Endothelial cell (in vitro differentiated cells): ENCODE data around the gene TRIM75. TPM values are rescaled to one million over a fixed set of nuclear protein-coding genes. Genes with fewer than 3 reads are reported as not detected.
"Not testable (repeated sequence)": the region's sequence is repeated elsewhere in the genome, so short reads cannot be mapped to it uniquely, and the experiment has no call there.

Experiments
- DNase-seq: peaks from one replicate; pipeline ENCODE4 v3.0.0; 2021; ENCODE audit warnings: low spot score
- H3K27ac Mint-ChIP-seq: one replicate; pipeline ENCODE4 v1.8.0; 2021; ENCODE audit warnings: mixed read lengths, inconsistent platforms; ENCODE audit not compliant: unreplicated experiment
- H3K27me3 Mint-ChIP-seq: one replicate; pipeline ENCODE4 v1.8.0; 2021; ENCODE audit warnings: mild to moderate bottlenecking, moderate library complexity, mixed read lengths, inconsistent platforms; ENCODE audit not compliant: unreplicated experiment
- H3K36me3 Mint-ChIP-seq: one replicate; pipeline ENCODE4 v1.8.0; 2021; ENCODE audit warnings: mild to moderate bottlenecking, low read depth, mixed read lengths, inconsistent platforms; ENCODE audit not compliant: unreplicated experiment
- H3K4me1 Mint-ChIP-seq: one replicate; pipeline ENCODE4 v1.8.0; 2021; ENCODE audit warnings: mild to moderate bottlenecking, mixed read lengths, inconsistent platforms; ENCODE audit not compliant: unreplicated experiment
- H3K4me3 Mint-ChIP-seq: one replicate; pipeline ENCODE4 v1.8.0; 2021; ENCODE audit warnings: mild to moderate bottlenecking, mixed read lengths, inconsistent platforms; ENCODE audit not compliant: unreplicated experiment
- H3K9me3 Mint-ChIP-seq: one replicate; pipeline ENCODE4 v1.8.0; 2021; ENCODE audit warnings: mixed read lengths, inconsistent platforms; ENCODE audit not compliant: unreplicated experiment
- CTCF ChIP-seq: fragments of 200-600 bp; sonication (generic); IDR thresholded peaks from one replicate; pipeline ENCODE4 v1.5.0; 2021; ENCODE audit warnings: antibody characterized with exemption; ENCODE audit not compliant: unreplicated experiment
- total RNA-seq: library from RNA; stranded (reverse); fragmentation: NEBNext Ultra II Directional; extraction: Animal tissue kit (Norgen Biotek cat#: 25700); gene quantifications from one replicate; pipeline ENCODE4 v1.2.1, GENCODE V29; 2021; ENCODE audit not compliant: unreplicated experiment

TRIM75 gene
- total RNA-seq, 1 donor from 2014 or later: not detected

- TF ChIP-seq CTCF: no peak
- H3K27ac Mint-ChIP-seq: no peak overlapping the region
- no peaks in the 10 kb centered on the region for H3K27me3 Mint-ChIP-seq
- no peaks in the 10 kb centered on the region for H3K36me3 Mint-ChIP-seq
- no peak for DNase-seq
- H3K9me3 Mint-ChIP-seq: no peaks in the 10 kb centered on the region
- no peak overlapping the region for H3K4me3 Mint-ChIP-seq
- H3K4me1 Mint-ChIP-seq: no peaks in the 10 kb centered on the region
Observed at GRCh38 chr4:165058666-165059065, 5.0 kb downstream of the TRIM75 start.

- Mint-ChIP-seq H3K4me3 (no peak overlapping the region), H3K27ac (no peak overlapping the region), H3K27me3 (no peaks in the 10 kb centered on the region), H3K9me3 (no peaks in the 10 kb centered on the region), H3K36me3 (no peaks in the 10 kb centered on the region), H3K4me1 (no peaks in the 10 kb centered on the region)
- no peak for TF ChIP-seq CTCF
- DNase-seq: no peak
Observed at GRCh38 chr4:165059386-165059785, 5.7 kb downstream of the TRIM75 start.

- no peak for TF ChIP-seq CTCF
- Mint-ChIP-seq H3K4me1 (no peaks in the 10 kb centered on the region), H3K27me3 (no peaks in the 10 kb centered on the region), H3K27ac (no peak overlapping the region), H3K9me3 (no peaks in the 10 kb centered on the region), H3K4me3 (no peak overlapping the region), H3K36me3 (no peaks in the 10 kb centered on the region)
- no peak for DNase-seq
Observed at GRCh38 chr4:165060938-165061337, 7.3 kb downstream of the TRIM75 start.

- H3K27ac Mint-ChIP-seq: no peak overlapping the region
- no peak for DNase-seq
- H3K4me3 Mint-ChIP-seq: no peak overlapping the region
- H3K4me1 Mint-ChIP-seq: peaks cover 13% of the 10 kb centered on the region
- no peak for TF ChIP-seq CTCF
- H3K36me3 Mint-ChIP-seq: no peaks in the 10 kb centered on the region
- H3K27me3 Mint-ChIP-seq: peaks cover 5% of the 10 kb centered on the region
- no peaks in the 10 kb centered on the region for H3K9me3 Mint-ChIP-seq
Observed at GRCh38 chr4:165070560-165070959, 16.9 kb downstream of the TRIM75 start.

DNA sequence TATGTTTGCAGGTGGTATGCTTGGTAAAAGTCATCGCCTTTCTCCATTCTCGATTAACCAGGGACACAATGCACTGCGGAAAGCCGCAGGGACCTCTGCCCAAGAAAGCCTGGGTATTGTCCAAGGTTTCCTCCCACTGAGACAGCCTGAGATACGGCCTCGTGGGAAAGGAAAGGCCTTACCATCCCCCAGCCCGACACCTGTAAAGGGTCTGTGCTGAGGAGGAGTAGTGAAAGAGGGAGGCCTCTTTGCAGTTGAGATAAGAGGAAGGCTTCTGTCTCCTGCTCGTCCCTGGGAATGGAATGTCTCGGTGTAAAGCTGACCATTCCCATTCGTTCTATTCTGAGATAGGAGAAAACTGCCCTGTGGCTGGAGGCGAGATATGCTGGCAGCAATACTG lies 19.7 kb downstream of the TRIM75 start:
- peaks cover 13% of the 10 kb centered on the region for H3K4me1 Mint-ChIP-seq
- H3K4me3 Mint-ChIP-seq, DNase-seq, H3K27me3 Mint-ChIP-seq, H3K27ac Mint-ChIP-seq, H3K36me3 Mint-ChIP-seq, H3K9me3 Mint-ChIP-seq: not testable (repeated sequence)
